HG03108 (cell line): ENCODE measurements around the gene PKNOX2.
"Not testable (repeated sequence)": the region's sequence is repeated elsewhere in the genome, so short reads cannot be mapped to it uniquely, and the experiment has no call there.

ENCODE experiments used
- ATAC-seq: cut with Tn5 transposase; IDR thresholded peaks from one replicate; pipeline ENCODE4 v1.9.1; 2021; ENCODE audit warnings: moderate library complexity; ENCODE audit not compliant: unreplicated experiment

The PKNOX2 gene

GRCh38 chr11:125201525-125202141, 37.1 kb downstream of the PKNOX2 start:
- no peak for ATAC-seq

DNA sequence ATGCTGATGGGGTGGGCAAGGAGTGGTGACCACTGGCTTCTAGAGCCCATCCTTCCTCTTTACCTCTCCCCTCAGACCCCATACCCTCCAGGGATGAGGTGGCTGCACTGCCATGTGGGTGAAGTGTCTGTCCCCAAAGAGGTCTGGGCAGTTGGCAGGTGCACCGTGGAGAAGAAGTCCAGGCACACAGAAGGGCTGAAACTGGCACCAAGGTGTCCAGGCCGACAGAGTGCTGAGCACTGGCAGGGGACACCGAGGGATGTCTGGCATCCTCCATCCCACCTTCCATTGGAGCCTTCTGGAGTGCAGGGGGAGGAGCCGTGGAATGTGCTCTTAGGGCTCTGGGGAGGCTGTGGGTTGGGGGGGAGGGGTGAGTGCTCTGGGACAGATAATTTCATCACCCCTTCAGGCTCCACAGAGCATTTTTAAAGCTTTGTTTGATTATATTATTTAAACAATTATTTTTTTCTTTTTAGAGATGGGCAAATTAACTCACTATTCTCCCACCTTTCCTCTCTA, 37.9 kb downstream of the PKNOX2 start:
- ATAC-seq: no peak

DNA sequence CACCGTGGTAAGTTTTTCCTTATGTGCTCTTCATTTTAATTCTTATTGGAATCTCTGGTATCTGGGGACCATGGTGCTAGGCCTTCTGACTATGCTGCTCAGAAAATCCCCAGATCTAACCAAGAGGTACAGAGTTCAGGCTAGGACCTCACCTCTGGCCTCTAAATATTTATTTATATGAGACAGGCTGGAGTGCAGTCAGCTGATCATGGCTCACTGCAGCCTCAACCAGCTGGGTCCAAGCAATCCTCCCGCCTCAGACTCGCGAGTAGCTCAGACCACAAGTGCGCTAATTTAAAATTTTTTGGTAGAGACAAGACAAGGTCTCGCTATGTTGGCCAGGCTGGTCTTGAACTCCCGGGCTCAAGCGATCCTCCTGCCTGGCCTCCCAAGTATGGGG, 38.4 kb downstream of the PKNOX2 start:
- ATAC-seq: no peak

GRCh38 chr11:125207866-125208425, 43.4 kb downstream of the PKNOX2 start:
- no peak for ATAC-seq

GRCh38 chr11:125210066-125210465, 45.5 kb downstream of the PKNOX2 start:
- ATAC-seq: no peak

- no peak for ATAC-seq
Observed at GRCh38 chr11:125211191-125211947, 46.8 kb downstream of the PKNOX2 start.

GRCh38 chr11:125211948-125212340, 47.4 kb downstream of the PKNOX2 start:
- no peak for ATAC-seq

DNA sequence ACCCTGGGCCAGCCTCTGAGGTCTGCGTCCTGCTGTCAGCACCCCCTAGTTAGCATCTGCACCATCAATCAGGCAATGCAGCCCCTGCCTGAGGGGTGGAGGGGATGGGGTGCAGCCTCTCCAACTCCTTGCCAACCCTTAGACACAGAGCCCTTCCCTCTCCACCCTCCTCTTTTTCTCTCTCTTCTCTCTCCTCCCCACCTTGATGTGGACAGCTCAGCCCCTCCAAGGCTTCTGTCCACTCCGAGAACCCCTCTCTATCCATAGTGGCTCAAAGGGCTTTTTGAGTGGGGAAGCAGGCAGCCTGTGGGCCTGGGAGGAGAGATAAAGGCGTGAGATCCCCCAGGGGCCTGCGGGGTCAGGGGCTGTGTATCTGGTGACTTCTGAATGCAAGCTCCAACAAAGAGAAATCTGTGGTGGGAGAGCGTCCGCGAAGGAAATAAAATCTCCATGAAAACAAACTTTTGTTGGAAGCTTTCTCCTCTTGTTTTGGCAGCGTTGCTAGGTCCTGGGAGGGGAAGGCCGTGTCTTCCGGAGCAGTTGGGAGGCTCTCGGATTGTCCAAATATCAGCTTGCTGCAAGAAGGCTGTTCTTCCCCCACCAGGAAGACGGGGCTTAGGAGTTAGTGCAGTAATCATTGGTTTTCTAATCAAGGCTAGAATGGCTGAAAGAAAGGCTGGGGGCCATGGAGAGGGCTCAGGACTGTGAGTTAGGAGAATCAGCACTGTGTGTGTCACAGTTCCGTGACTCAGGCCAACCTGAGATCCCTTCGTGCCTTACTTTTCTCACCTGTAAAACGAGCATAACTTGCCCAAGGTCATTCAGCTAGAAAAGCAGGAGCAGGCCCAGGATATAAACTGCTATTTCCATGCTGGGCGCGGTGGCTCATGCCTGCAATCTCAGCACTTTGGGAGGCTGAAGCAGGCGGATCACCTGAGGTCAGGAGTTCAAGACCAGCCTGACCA, 50.3 kb downstream of the PKNOX2 start:
- no peak for ATAC-seq

DNA sequence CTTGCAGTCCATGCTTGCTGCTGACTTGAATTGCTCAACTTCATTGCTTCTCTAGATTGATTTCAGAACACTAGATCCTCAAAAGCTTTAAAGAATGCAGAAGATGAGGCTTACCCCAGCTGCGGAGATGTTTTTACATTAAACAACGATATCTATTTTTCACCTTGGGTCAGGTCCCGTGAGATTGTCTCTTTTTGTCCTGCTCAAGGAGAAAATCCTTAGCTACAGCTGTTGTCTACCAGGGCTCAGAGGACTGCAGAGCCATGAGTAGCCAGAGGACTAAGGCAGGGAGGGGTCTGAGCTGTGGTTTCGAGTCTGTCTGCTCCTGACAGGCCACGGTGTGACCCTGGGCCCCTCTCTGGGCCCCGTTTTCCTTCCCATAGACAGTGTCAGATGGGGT, 51.4 kb downstream of the PKNOX2 start:
- no peak for ATAC-seq

DNA sequence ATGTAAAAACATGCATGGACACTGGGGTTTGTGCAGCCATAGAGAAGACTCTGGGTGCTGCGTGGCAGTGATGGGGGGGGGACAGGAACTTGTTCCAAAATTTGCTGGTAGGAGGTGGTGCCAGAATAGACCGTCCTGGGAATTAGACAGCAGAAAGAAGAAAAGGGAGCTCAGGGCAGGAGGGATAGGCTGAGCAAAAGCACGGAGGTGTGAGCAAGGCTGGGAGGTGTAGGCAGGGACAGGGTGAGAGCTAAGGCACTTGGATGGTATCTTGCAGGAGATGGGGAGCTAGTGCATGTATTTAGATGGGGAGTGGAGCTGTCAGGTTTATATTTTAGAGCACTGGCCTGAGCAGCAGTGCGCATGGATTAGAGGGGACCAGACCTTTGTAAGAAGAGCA, 53.8 kb downstream of the PKNOX2 start:
- ATAC-seq: no peak

- ATAC-seq: no peak
Observed at GRCh38 chr11:125221461-125221860, 56.9 kb downstream of the PKNOX2 start.

DNA sequence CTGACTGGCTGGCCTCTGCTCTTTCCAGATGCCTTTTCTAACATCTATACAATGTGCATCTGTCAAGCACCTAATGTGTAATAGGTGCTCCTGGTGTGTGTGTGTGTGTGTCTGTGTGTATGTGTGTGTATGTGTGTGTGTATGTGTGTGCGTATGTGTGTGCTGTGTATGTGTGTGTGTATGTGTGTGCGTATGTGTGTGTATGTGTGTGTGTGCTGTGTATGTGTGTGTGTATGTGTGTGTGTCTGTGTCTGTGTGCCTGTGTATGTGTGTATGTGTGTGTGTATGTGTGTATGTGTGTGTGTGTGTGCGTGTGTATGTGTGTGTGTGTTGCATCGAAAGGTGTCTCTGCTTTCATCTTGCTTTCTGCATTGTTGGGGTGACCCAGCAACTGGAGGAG, 57.9 kb downstream of the PKNOX2 start:
- no peak for ATAC-seq

DNA sequence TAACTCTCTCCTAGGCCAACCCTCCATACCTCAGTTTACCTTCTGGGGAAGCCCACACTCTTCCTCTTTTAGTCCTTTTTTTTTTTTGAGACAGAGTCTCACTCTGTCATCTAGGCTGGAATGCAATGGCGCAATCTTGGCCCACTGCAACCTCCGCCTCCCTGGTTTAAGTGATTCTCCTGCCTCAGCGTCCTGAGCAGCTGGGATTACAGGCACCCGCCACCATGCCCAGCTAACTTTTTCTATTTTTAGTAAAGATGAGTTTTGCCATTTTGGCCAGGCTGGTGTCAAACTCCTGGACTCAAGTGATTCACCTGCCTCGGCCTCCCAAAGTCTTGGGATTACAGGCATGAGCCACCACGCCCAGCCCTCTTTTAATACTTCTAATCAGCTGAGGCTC, 58.6 kb downstream of the PKNOX2 start:
- ATAC-seq: not testable (repeated sequence)

- no peak for ATAC-seq
Observed at GRCh38 chr11:125223901-125224361, 59.4 kb downstream of the PKNOX2 start.

DNA sequence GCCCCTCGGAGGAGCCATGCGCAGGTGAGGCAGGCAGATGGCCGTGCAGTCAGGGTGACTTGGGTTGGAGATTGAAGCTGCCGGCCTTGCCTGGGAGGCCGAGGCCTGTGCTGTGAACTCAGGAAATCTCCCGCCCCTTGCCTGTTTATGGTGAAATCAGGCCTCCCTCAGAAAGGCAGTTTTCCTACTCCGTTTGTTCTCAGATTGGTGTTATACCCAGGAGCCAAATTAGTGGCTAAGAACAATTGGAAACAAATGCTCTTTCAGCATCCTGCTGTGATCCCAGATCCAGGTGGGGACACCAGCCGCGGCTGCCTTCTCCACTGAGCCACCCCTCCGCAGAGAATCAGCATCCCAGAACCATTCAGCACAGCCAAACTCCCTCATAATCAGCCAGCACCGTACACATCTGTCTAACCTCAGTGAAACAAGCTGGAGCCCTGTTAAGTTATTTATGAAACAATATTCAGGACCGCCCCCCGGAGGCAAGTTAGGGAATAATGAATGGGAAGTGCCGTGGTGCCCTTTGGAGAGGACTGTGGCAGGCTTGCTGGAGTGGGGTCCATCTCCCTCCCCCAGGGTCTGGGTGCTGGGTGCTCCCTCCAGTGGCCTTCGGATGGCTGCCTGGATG, 60.0 kb downstream of the PKNOX2 start:
- no peak for ATAC-seq

GRCh38 chr11:125225401-125225800, 60.9 kb downstream of the PKNOX2 start:
- ATAC-seq: no peak

DNA sequence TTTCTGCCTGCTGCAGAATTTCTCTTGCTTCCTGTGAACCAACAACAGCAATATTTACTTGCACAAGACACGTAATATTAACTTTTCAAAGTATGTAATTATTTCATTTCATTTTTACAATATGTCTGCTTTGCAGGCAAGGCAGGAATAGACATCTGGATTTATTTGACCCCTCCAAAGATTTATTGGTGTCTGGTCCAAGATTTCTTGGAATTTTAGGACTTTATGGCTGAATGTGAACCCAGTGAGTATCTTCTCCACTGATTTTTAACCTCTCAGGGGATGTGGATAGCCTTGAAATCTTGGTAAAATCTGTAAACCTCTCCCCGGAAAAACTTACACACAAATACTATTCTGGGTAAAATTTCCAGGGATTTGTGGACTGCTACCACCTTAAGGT, 61.5 kb downstream of the PKNOX2 start:
- no peak for ATAC-seq

DNA sequence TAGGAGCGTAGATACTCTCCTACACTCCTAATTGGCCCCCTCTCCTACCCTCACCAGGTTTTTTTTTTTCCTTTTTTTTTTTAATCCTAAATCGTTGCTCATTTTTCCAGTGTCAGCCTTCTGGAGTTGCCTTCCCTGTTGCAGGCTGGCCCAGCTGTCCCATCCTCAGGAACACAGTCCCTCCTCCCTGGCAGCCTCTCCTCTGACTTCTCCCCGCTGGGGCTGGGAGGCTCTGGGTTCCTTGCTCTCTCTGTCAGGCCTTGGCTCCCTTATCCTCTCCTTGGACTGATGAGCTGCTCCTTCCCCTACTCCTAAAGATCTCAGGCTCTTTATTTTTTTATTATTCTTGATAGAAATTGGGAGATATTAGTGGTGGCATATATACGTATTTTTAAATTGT, 62.2 kb downstream of the PKNOX2 start:
- ATAC-seq: no peak

DNA sequence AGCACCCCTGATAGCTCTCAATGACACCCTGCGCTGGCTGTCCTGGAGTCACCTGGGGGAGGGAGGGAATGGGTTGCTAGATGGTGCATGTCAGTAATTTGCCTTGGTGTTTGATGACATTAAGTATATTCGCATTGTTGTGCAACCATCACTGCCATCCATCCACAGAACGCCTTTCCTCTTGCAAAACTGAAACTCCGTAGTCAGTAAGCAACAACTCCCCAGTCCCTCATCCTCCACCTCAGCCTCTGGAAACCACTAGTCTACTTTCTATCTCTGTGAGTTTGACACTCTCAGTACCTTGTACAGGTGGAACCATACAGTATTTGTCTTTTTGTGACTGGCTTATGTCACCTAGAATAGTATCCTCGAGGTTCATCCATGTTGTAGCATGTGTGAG, 62.6 kb downstream of the PKNOX2 start:
- no peak for ATAC-seq

DNA sequence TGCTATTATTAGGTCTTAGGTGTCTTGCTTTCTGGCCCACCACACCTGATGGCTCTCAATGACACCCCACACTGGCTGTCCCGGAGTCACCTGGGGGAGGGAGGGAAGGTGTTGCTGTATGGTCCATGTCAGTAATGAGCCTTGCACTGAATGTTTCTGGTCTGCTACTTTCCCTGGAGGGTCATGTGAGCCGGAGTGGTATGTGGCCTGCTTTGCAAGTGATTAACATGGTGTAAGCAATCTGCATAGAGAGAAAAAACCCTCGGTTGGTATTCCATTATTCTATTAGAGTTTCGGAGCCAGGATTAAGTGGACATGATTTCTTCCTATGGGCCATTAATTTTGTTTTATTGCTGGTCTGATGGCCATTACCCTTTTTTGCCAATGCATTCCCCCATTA, 63.9 kb downstream of the PKNOX2 start:
- ATAC-seq: no peak

DNA sequence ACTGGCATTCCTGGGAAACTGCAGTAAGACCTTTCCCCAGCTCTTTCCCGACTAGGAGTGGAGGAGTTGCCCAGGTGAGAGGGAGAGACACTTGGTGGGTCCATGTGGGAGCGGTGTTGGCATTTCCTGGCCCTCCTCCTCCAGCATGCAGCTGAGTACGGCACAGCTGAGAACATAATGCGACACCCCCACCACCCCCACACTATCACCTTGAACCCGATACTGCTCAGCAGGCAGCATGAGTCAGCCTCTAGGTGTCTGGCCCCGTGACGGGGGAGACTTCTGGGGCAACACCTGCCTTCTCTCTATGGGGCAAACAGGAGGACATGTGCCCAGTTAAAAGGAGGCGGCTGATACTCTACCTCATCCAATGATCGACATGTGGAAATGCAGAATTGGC, 64.4 kb downstream of the PKNOX2 start:
- no peak for ATAC-seq
